Brain microvascular endothelial cell (primary cell): ENCODE measurements around the gene TSPOAP1.

Experiments
- DNase-seq: peaks from one replicate; pipeline ENCODE4 v3.0.0-alpha.2; 2020
- H3K27ac ChIP-seq: fragments of 250-450 bp; sonication (Bioruptor Pico); 2 replicates; pipeline ENCODE4 v1.5.1; 2020; ENCODE audit warnings: mild to moderate bottlenecking, moderate library complexity
- H3K27me3 ChIP-seq: fragments of 250-450 bp; sonication (Bioruptor Pico); replicated peaks from 2 replicates; pipeline ENCODE4 v1.5.1; 2020; ENCODE audit warnings: mild to moderate bottlenecking
- H3K36me3 ChIP-seq: fragments of 250-450 bp; sonication (Bioruptor Pico); replicated peaks from 2 replicates; pipeline ENCODE4 v1.5.1; 2020; ENCODE audit warnings: mild to moderate bottlenecking
- H3K4me3 ChIP-seq: 2 replicates; pipeline ENCODE4 v1.5.1; 2011; ENCODE audit warnings: low read depth, mild to moderate bottlenecking, control low read depth, low read length, moderate library complexity
- CTCF ChIP-seq: IDR thresholded peaks from 2 replicates; pipeline ENCODE4 v1.5.1; 2011; ENCODE audit warnings: low read depth, mild to moderate bottlenecking, moderate library complexity, low read length, control low read depth, inconsistent platforms; ENCODE audit errors: missing control alignments
- in situ Hi-C: cut with HindIII; loops from 2 replicates; pipeline ENCODE4 v1.10.0; 2017; ENCODE audit warnings: low sequenced_read_pairs, low pct_ligation_motif_present

Gene TSPOAP1

GRCh38 chr17:58369214-58370031, 40.8 kb upstream of the TSPOAP1 start:
- in situ Hi-C loops: no loop called here
- Histone ChIP-seq H3K36me3 (no peaks in the 10 kb centered on the region), H3K4me3 (no peak overlapping the region), H3K27ac (no peak overlapping the region), H3K27me3 (no peaks in the 10 kb centered on the region)
- TF ChIP-seq CTCF: no peak
- no peak for DNase-seq

GRCh38 chr17:58368860-58369213, 40.2 kb upstream of the TSPOAP1 start:
- TF ChIP-seq CTCF: no peak
- no peak overlapping the region for H3K27ac ChIP-seq
- no peaks in the 10 kb centered on the region for H3K27me3 ChIP-seq
- in situ Hi-C loops: no loop called here
- no peak for DNase-seq
- no peaks in the 10 kb centered on the region for H3K36me3 ChIP-seq
- no peak overlapping the region for H3K4me3 ChIP-seq

GRCh38 chr17:58367461-58367860, 38.9 kb upstream of the TSPOAP1 start:
- in situ Hi-C loops: no loop called here
- H3K27ac ChIP-seq: no peak overlapping the region
- H3K36me3 ChIP-seq: no peaks in the 10 kb centered on the region
- DNase-seq: no peak
- TF ChIP-seq CTCF: no peak
- H3K4me3 ChIP-seq: no peak overlapping the region
- H3K27me3 ChIP-seq: no peaks in the 10 kb centered on the region

GRCh38 chr17:58365980-58366595, 37.5 kb upstream of the TSPOAP1 start:
- in situ Hi-C loops: no loop called here
- no peak for TF ChIP-seq CTCF

GRCh38 chr17:58365185-58365979, 36.8 kb upstream of the TSPOAP1 start:
- in situ Hi-C loops: no loop called here
- no peak for TF ChIP-seq CTCF
- no peak for DNase-seq
- H3K27ac ChIP-seq: no peak overlapping the region
- H3K4me3 ChIP-seq: no peak overlapping the region
- no peaks in the 10 kb centered on the region for H3K27me3 ChIP-seq
- no peaks in the 10 kb centered on the region for H3K36me3 ChIP-seq

More at GRCh38 chr17:58365980-58366595, 37.5 kb upstream of the TSPOAP1 start:
- no peak overlapping the region for H3K27ac ChIP-seq
- H3K36me3 ChIP-seq: no peaks in the 10 kb centered on the region
- H3K27me3 ChIP-seq: no peaks in the 10 kb centered on the region
- no peak for DNase-seq
- H3K4me3 ChIP-seq: no peak overlapping the region
